T-helper 1 cell treated with Interleukin-12 subunit alpha and Interleukin-12 subunit beta and Interleukin-4 antibody, amounts not matched to agents 30 ng/mL and 1 ng/mL, for 36 hours (primary cell): ENCODE measurements around the gene NFASC. TPM values are rescaled to one million over a fixed set of nuclear protein-coding genes. Genes with fewer than 3 reads are reported as not detected.

Experiments used
- intact Hi-C: fragments of 100-400 bp; cut with micrococcal nuclease; formaldehyde crosslinking; loops from one replicate; pipeline ENCODE4 v1.15.1; 2024
- total RNA-seq: library from RNA; stranded (reverse); gene quantifications from 2 replicates; pipeline ENCODE4 v1.2.3, GENCODE V29; 2022

Gene NFASC
- total RNA-seq, 1 donor from 2014 or later = 0.20 TPM

- intact Hi-C loops = no loop called here
Observed at GRCh38 chr1:204958317-204959307, 88.0 kb downstream of the NFASC start.

- intact Hi-C loops = no loop called here
Observed at GRCh38 chr1:204959374-204959773, 88.7 kb downstream of the NFASC start.

GRCh38 chr1:204959836-204960235 is 89.2 kb downstream of the NFASC start:
- intact Hi-C loops = no loop called here

GRCh38 chr1:204960306-204961125 is 89.9 kb downstream of the NFASC start:
- intact Hi-C loops = no loop called here

- intact Hi-C loops = no loop called here
Observed at GRCh38 chr1:204961765-204962419, 91.2 kb downstream of the NFASC start.

GRCh38 chr1:204962742-204963632 is 92.3 kb downstream of the NFASC start:
- intact Hi-C loops = no loop called here

- intact Hi-C loops = no loop called here
Observed at GRCh38 chr1:204967451-204967850, 96.8 kb downstream of the NFASC start.

- intact Hi-C loops = no loop called here
Observed at GRCh38 chr1:204968135-204968534, 97.5 kb downstream of the NFASC start.

GRCh38 chr1:204968951-204969350 is 98.3 kb downstream of the NFASC start:
- intact Hi-C loops = no loop called here

- intact Hi-C loops = no loop called here
Observed at GRCh38 chr1:204970937-204971336, 100.3 kb downstream of the NFASC start.

- intact Hi-C loops = no loop called here
Observed at GRCh38 chr1:204971517-204972336, 101.1 kb downstream of the NFASC start.

GRCh38 chr1:204972426-204972825 is 101.8 kb downstream of the NFASC start:
- intact Hi-C loops = no loop called here

GRCh38 chr1:204973449-204973848 is 102.8 kb downstream of the NFASC start:
- intact Hi-C loops = no loop called here

GRCh38 chr1:204974327-204974726 is 103.7 kb downstream of the NFASC start:
- intact Hi-C loops = no loop called here

GRCh38 chr1:204975021-204975420 is 104.4 kb downstream of the NFASC start:
- intact Hi-C loops = loop anchor here (1.0 kb wide), 2 partner anchors 86 to 281 kb away; no protein-coding TSS in a partner anchor

GRCh38 chr1:204975568-204976235 is 105.0 kb downstream of the NFASC start:
- intact Hi-C loops = loop anchor here (1.0 kb wide), 2 partner anchors 86 to 281 kb away; no protein-coding TSS in a partner anchor

- intact Hi-C loops = no loop called here
Observed at GRCh38 chr1:204976646-204977045, 106.0 kb downstream of the NFASC start.

GRCh38 chr1:204977318-204977717 is 106.7 kb downstream of the NFASC start:
- intact Hi-C loops = no loop called here

- intact Hi-C loops = no loop called here
Observed at GRCh38 chr1:204978782-204979181, 108.1 kb downstream of the NFASC start.
